Measurements from ENCODE around the gene POLN.

DNA sequence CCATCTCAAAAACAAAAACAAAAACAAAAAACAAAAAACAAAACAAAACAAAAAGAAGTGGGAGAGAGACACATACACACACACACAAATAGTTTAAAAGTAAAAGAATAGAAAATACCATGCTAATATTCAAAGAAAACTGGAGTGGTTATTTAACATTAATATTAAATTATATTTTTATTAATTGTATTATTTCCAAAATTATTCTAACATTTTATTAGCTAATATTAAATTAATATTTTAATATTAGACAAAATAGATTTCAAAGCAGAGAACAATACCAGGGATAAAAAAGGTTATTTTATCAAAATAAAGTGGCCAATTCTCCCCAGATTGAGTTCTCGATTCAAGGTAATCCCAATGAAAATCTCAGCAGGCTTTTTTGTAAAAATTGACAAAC lies 91.8 kb downstream of the POLN start:
- TF ChIP-seq EP300 (IDR thresholded peaks at IDR 0.05) (no peak), POLR2A (IDR thresholded peaks at IDR 0.05) (no peak), POLR2AphosphoS5 (IDR thresholded peaks at IDR 0.05) (no peak)
- TF ChIP-seq, protein P1, sequence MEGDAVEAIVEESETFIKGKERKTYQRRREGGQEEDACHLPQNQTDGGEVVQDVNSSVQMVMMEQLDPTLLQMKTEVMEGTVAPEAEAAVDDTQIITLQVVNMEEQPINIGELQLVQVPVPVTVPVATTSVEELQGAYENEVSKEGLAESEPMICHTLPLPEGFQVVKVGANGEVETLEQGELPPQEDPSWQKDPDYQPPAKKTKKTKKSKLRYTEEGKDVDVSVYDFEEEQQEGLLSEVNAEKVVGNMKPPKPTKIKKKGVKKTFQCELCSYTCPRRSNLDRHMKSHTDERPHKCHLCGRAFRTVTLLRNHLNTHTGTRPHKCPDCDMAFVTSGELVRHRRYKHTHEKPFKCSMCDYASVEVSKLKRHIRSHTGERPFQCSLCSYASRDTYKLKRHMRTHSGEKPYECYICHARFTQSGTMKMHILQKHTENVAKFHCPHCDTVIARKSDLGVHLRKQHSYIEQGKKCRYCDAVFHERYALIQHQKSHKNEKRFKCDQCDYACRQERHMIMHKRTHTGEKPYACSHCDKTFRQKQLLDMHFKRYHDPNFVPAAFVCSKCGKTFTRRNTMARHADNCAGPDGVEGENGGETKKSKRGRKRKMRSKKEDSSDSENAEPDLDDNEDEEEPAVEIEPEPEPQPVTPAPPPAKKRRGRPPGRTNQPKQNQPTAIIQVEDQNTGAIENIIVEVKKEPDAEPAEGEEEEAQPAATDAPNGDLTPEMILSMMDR (IDR thresholded peaks at IDR 0.05): no peak

Data from stomach (tissue), 4 donors.